ENCODE measurements around the gene IRF3. TPM values are rescaled to one million over a fixed set of nuclear protein-coding genes. Genes with fewer than 3 reads are reported as not detected.
"Not testable (repeated sequence)": the region's sequence is repeated elsewhere in the genome, so short reads cannot be mapped to it uniquely, and the experiment has no call there.

Gene IRF3
- total and polyA plus RNA-seq, 3 experiments from 2014 or later = 81.7 to 127 (median 118) TPM

DNA sequence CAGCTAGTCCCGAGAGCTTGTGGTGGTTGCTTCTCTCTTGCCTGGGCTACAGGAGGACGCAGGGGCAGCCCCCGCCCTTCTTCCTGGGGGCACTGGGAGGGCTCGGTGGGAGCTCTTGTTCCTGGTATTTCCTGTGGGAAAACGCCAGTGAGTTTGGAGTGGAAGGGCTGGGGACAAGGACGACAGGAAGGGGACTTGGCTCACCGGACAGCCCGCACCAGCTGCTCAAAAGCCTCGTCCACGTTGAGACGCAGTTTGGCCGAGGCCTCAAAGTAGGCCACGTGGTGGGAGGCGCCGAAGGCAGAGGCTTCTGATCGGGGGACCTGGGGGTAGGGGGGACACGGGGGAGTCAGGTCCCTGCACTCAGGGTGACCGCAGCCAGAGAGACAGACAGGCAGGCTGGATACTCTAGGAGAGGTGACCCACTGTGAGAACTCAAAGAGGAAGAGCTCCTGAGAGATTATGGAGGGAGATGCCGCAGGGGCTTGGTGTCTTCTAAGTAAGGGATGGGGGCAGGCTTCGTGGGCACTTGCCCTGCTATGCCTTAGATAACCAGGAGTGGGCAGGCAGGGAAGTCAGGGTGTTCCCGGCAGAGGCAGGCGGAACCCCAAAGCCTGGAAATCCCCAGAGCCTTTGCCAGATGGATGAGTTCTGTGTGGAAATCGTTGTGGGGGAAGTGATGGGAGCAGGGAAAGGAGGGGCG is 30.0 kb downstream of the IRF3 start:
- ChIA-PET CTCF (interaction anchor here (0.6 kb wide), 1 partner anchor 23 kb away, joined by 4 read pairs; no protein-coding TSS in a partner anchor), POLR2A (interaction anchor here (1.1 kb wide), 1 partner anchor 9 kb away, joined by 4 read pairs; no protein-coding TSS in a partner anchor)
- Mint-ChIP-seq H3K27ac (peak overlapping the region in 5 of 8 donors; percentile 29 to 95 (median 38)), H3K36me3 (peaks cover 0 to 4% (median 0%) of the 10 kb centered on the region in 3 donors), H3K27me3 (no peaks in the 10 kb centered on the region), H3K9me3 (no peaks in the 10 kb centered on the region), H3K4me3 (no peak overlapping the region), H3K4me1 (peaks cover 19 to 31% (median 31%) of the 10 kb centered on the region in 3 donors)
- H3K4me1 ChIP-seq (ENCODE audit: insufficient read depth, low read length) = peaks cover 15% of the 10 kb centered on the region
- no peaks in the 10 kb centered on the region for H3K36me3 ChIP-seq (ENCODE audit: insufficient read depth, low read length)
- DNase-seq = no peak
- H3K27me3 ChIP-seq (ENCODE audit: insufficient read depth, low read length, poor library complexity, severe bottlenecking) = no peaks in the 10 kb centered on the region
- H3K4me3 ChIP-seq (ENCODE audit: low read length) = no peak overlapping the region
- no peak overlapping the region for H3K27ac ChIP-seq (ENCODE audit: low read depth, low read length)
- no peaks in the 10 kb centered on the region for H3K9me3 ChIP-seq (ENCODE audit: low read length)

DNA sequence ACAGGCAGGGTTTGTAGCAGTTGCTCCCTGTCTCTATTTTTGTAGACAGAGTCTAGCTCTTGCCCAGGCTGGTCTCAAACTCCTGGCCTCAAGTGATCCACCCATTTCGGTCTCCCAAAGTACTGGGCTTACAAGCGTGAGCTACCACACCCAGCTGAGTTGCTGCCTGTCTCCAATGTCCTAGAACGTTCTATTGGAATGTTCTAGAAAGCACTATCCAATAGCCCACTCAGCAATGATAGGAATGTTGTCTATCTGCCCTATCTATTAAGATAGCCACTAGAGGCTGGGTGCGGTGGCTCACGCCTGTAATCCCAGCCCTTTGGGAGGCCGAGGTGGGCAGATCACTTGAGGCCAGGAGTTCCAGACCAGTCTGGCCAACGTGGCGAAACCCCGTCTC is 32.4 kb downstream of the IRF3 start:
- POLR2A ChIA-PET; H3K36me3 Mint-ChIP-seq; H3K4me3 ChIP-seq (ENCODE audit: low read length); H3K9me3 ChIP-seq (ENCODE audit: low read length); CTCF ChIA-PET; H3K27me3 Mint-ChIP-seq; DNase-seq; H3K27ac Mint-ChIP-seq; H3K27me3 ChIP-seq (ENCODE audit: insufficient read depth, low read length, poor library complexity, severe bottlenecking); H3K9me3 Mint-ChIP-seq; H3K27ac ChIP-seq (ENCODE audit: low read depth, low read length); H3K4me3 Mint-ChIP-seq; H3K4me1 ChIP-seq (ENCODE audit: insufficient read depth, low read length); H3K36me3 ChIP-seq (ENCODE audit: insufficient read depth, low read length): not testable (repeated sequence)
- peaks cover 4 to 11% (median 10%) of the 10 kb centered on the region in 3 donors for H3K4me1 Mint-ChIP-seq

DNA sequence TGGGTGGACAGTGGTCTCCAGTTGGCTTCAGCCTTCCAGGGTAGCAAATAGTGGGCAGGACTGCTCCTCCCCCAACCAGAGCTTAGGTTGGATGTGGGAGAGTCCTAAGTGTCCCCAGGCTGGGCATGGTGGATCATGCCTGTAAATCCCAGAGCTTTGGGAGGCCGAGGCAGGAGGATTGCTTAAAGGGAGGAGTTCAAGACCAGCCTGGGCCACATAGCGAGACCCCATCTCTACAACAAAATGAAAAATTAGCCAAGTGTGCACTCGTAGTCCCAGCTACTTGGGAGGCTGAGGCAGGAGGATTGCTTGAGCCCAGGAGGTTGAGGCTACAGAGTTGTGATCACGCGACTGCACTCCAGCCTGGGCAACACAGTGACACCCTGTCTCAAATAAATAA is 33.1 kb downstream of the IRF3 start:
- Mint-ChIP-seq H3K9me3 (no peaks in the 10 kb centered on the region), H3K36me3 (peaks cover 0 to 12% (median 3%) of the 10 kb centered on the region in 3 donors), H3K4me1 (peaks cover 0 to 5% (median 5%) of the 10 kb centered on the region in 3 donors), H3K27me3 (no peaks in the 10 kb centered on the region), H3K4me3 (no peak overlapping the region), H3K27ac (peak overlapping the region in 1 of 8 donors; percentile 89)
- H3K27ac ChIP-seq (ENCODE audit: low read depth, low read length) = no peak overlapping the region
- H3K27me3 ChIP-seq (ENCODE audit: insufficient read depth, low read length, poor library complexity, severe bottlenecking) = no peaks in the 10 kb centered on the region
- POLR2A ChIA-PET = no interaction called here
- DNase-seq = no peak
- CTCF ChIA-PET = interaction anchor here (0.7 kb wide), 1 partner anchor 58 kb away, joined by 3 read pairs; no protein-coding TSS in a partner anchor
- H3K36me3 ChIP-seq (ENCODE audit: insufficient read depth, low read length) = no peaks in the 10 kb centered on the region
- no peaks in the 10 kb centered on the region for H3K4me1 ChIP-seq (ENCODE audit: insufficient read depth, low read length)
- H3K9me3 ChIP-seq (ENCODE audit: low read length) = no peaks in the 10 kb centered on the region
- H3K4me3 ChIP-seq (ENCODE audit: low read length) = no peak overlapping the region

DNA sequence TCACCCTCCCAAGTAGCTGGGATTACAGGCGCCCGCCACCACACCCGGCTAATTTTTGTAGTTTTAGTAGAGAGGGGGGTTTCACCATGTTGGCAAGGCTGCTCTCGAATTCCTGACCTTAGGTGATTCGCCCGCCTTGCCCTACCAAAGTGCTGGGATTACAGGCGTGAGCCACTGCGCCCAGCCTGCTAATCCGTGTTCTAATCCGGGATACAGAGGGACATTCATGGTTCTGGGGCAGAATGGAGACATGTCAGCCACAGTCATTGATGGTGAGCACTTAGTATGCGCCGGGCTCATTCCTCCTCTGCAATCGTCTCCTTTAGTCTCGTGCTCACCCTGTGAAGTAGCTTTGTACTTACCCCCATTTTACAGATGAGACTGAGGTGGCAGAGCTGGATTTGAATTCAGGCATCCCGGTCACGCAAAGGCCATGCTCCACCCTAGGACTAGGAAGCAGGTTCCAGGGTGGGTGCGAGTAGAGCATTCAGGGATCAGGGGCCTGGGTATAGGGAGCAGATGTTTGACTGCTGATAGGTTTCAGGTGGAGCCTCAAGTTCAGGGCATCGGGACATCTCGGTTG is 34.0 kb downstream of the IRF3 start:
- Mint-ChIP-seq H3K4me3 (no peak overlapping the region), H3K9me3 (no peaks in the 10 kb centered on the region), H3K27ac (peak overlapping the region in 2 of 8 donors; percentile 38 to 89), H3K27me3 (no peaks in the 10 kb centered on the region), H3K4me1 (peaks cover 0 to 5% (median 3%) of the 10 kb centered on the region in 3 donors), H3K36me3 (peaks cover 0 to 20% (median 3%) of the 10 kb centered on the region in 3 donors)
- DNase-seq = no peak
- Histone ChIP-seq H3K9me3 (ENCODE audit: low read length) (no peaks in the 10 kb centered on the region), H3K27ac (ENCODE audit: low read depth, low read length) (no peak overlapping the region), H3K4me1 (ENCODE audit: insufficient read depth, low read length) (no peaks in the 10 kb centered on the region), H3K36me3 (ENCODE audit: insufficient read depth, low read length) (no peaks in the 10 kb centered on the region), H3K4me3 (ENCODE audit: low read length) (no peak overlapping the region), H3K27me3 (ENCODE audit: insufficient read depth, low read length, poor library complexity, severe bottlenecking) (no peaks in the 10 kb centered on the region)
- CTCF ChIA-PET = no interaction called here
- POLR2A ChIA-PET = no interaction called here

DNA sequence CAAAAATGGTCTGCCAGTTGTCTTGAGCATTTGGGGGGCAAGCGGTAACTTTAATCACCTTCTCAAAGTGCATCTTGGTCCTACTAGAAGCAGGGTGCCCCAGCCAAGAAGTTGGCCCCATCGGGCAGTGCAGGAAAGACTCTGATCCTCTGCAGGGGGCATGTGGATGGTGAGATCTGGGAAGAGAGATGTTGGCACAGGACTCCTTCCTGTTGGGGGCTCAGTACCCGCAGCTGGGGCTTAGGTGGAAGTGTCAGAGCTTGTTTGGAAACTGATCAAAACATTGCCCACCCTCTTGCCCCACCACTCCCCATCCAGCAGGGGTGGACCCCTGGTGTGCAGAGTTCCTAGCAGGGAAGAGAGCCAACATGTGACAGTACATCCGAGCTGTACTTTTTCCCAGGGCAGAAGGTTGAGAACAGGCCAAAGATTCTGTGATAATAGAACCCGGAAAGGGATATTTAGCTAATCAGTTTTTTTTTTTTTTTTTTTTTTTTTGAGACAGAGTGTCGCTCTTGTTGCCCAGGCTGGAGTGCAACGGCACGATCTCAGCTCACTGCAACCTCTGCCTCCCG is 34.6 kb downstream of the IRF3 start:
- no peaks in the 10 kb centered on the region for H3K9me3 Mint-ChIP-seq
- peaks cover 0 to 26% (median 3%) of the 10 kb centered on the region in 3 donors for H3K36me3 Mint-ChIP-seq
- peak overlapping the region in 4 of 8 donors; percentile 17 to 35 (median 32) for H3K27ac Mint-ChIP-seq
- Histone ChIP-seq H3K4me1 (ENCODE audit: insufficient read depth, low read length) (no peaks in the 10 kb centered on the region), H3K36me3 (ENCODE audit: insufficient read depth, low read length) (no peaks in the 10 kb centered on the region), H3K4me3 (ENCODE audit: low read length) (no peak overlapping the region), H3K27ac (ENCODE audit: low read depth, low read length) (no peak overlapping the region), H3K9me3 (ENCODE audit: low read length) (no peaks in the 10 kb centered on the region), H3K27me3 (ENCODE audit: insufficient read depth, low read length, poor library complexity, severe bottlenecking) (no peaks in the 10 kb centered on the region)
- CTCF ChIA-PET = interaction anchor here (0.7 kb wide), 1 partner anchor 168 kb away, joined by 3 read pairs; no protein-coding TSS in a partner anchor
- H3K4me1 Mint-ChIP-seq = peaks cover 0 to 5% (median 3%) of the 10 kb centered on the region in 3 donors
- H3K4me3 Mint-ChIP-seq = no peak overlapping the region
- H3K27me3 Mint-ChIP-seq = no peaks in the 10 kb centered on the region
- no peak for DNase-seq
- POLR2A ChIA-PET = interaction anchor here (0.6 to 1.2 kb wide), 3 partner anchors 9 to 136 kb away, joined by 4 to 6 read pairs (median 4); partner anchors contain the start of genes AP2A1 and RRAS

DNA sequence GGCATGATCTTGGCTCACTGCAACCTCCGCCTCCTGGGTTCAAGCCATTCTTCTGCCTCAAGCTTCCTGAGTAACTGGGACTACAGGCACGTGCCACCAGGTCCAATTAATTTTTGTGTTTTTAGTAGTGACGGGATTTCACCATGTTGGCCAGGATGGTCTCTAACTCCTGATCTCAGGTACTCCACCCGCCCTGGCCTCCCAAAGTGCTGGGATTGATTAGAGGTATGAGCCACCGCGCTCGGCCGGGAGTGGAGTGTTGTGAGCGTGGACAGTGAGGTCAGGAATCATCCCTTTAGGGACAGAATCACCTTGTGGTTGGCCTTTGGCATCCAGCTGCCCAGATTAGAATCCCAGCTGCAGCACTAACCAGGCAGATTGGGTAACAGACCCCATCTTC is 36.0 kb downstream of the IRF3 start:
- H3K36me3 Mint-ChIP-seq = peaks cover 0 to 34% (median 3%) of the 10 kb centered on the region in 3 donors
- POLR2A ChIA-PET = interaction anchor here (1.0 kb wide), 1 partner anchor 20 kb away, joined by 4 read pairs; no protein-coding TSS in a partner anchor
- no peaks in the 10 kb centered on the region for H3K9me3 ChIP-seq (ENCODE audit: low read length)
- no peaks in the 10 kb centered on the region for H3K27me3 ChIP-seq (ENCODE audit: insufficient read depth, low read length, poor library complexity, severe bottlenecking)
- peak overlapping the region in 1 of 8 donors; percentile 78 for H3K27ac Mint-ChIP-seq
- H3K27me3 Mint-ChIP-seq = no peaks in the 10 kb centered on the region
- H3K4me1 ChIP-seq (ENCODE audit: insufficient read depth, low read length) = no peaks in the 10 kb centered on the region
- H3K4me3 Mint-ChIP-seq = no peak overlapping the region
- CTCF ChIA-PET = no interaction called here
- H3K9me3 Mint-ChIP-seq = no peaks in the 10 kb centered on the region
- no peaks in the 10 kb centered on the region for H3K36me3 ChIP-seq (ENCODE audit: insufficient read depth, low read length)
- H3K27ac ChIP-seq (ENCODE audit: low read depth, low read length) = no peak overlapping the region
- H3K4me3 ChIP-seq (ENCODE audit: low read length) = no peak overlapping the region
- peaks cover 0 to 5% (median 3%) of the 10 kb centered on the region in 3 donors for H3K4me1 Mint-ChIP-seq
- DNase-seq = no peak

DNA sequence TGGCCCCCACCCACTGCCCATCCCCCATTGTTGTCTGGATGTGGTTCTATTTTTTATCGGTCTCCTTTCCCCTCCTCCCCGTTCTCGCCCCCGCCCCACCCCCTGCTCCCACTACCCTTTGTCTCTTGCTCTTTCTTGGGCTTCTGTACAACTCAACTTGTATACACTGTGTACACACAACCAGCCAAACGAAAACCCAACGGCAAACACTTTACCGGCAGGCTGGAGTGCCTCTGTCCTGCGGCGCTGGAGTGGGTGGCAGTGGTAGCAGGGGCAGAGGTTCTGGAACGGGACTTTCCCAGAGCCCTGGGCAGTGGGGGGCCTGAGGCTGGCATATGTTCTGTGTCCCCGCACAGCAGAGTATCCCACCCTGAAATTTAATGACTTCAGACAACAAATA is 39.4 kb downstream of the IRF3 start:
- no peak overlapping the region for H3K27ac ChIP-seq (ENCODE audit: low read depth, low read length)
- no peak overlapping the region for H3K4me3 Mint-ChIP-seq
- H3K4me1 ChIP-seq (ENCODE audit: insufficient read depth, low read length) = no peaks in the 10 kb centered on the region
- no peak overlapping the region for H3K27ac Mint-ChIP-seq
- no peaks in the 10 kb centered on the region for H3K27me3 ChIP-seq (ENCODE audit: insufficient read depth, low read length, poor library complexity, severe bottlenecking)
- H3K4me1 Mint-ChIP-seq = peaks cover 0 to 5% (median 0%) of the 10 kb centered on the region in 3 donors
- no peak for DNase-seq
- H3K9me3 Mint-ChIP-seq = no peaks in the 10 kb centered on the region
- no peaks in the 10 kb centered on the region for H3K9me3 ChIP-seq (ENCODE audit: low read length)
- no peak overlapping the region for H3K4me3 ChIP-seq (ENCODE audit: low read length)
- H3K36me3 Mint-ChIP-seq = peaks cover 0 to 59% (median 7%) of the 10 kb centered on the region in 3 donors
- H3K27me3 Mint-ChIP-seq = no peaks in the 10 kb centered on the region
- ChIA-PET POLR2A (interaction anchor here (0.7 kb wide), 1 partner anchor 119 kb away, joined by 4 read pairs; no protein-coding TSS in a partner anchor), CTCF (no interaction called here)
- H3K36me3 ChIP-seq (ENCODE audit: insufficient read depth, low read length) = peaks cover 9% of the 10 kb centered on the region
